SK-N-MC (cell line): ENCODE data around the gene ZNF135.

Experiments used
- EZH2 ChIP-seq: fragments of 200-600 bp; sonication (generic); IDR thresholded peaks from one replicate; pipeline ENCODE4 v1.6.1; 2017; ENCODE audit warnings: antibody characterized with exemption
- POLR2AphosphoS5 ChIP-seq: IDR thresholded peaks from 2 replicates; pipeline ENCODE4 v1.6.1; 2012; ENCODE audit warnings: mild to moderate bottlenecking, low read depth, low read length, borderline replicate concordance

DNA sequence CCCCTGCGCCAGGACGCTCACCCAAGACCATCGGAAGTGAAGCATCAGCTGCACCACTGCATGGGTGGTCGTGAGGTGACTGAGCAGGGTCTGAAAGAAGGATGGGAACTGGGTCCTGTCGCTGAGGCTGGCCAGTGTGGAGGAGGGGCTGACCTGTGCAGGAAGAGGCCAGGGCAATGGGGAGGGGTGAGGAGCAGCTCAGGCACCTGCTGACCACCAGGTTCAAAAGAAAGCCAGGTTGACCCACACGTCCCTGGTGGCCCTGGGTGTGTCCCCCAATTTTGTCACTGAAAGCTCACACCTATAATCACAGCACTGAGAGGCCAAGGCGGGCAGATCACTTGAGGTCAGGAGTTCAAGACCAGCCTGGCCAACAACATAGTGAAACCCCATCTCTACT is 39.0 kb upstream of the ZNF135 start:
- TF ChIP-seq POLR2AphosphoS5 (no peak), EZH2 (no peak)
